Kidney epithelial cell (primary cell): ENCODE measurements around the gene MANBA. TPM values are rescaled to one million over a fixed set of nuclear protein-coding genes. Genes with fewer than 3 reads are reported as not detected.

Experiments used
- DNase-seq: peaks from one replicate; pipeline ENCODE4 v3.0.0-alpha.2; 2010; ENCODE audit warnings: low read depth
- H3K27me3 ChIP-seq: 2 replicates; pipeline ENCODE4 v1.6.0; 2011; ENCODE audit warnings: low read length; ENCODE audit not compliant: control insufficient read depth, insufficient read depth
- H3K36me3 ChIP-seq: 2 replicates; pipeline ENCODE4 v1.5.1; 2011; ENCODE audit warnings: low read length; ENCODE audit not compliant: control insufficient read depth, insufficient read depth
- H3K4me3 ChIP-seq: 2 replicates; pipeline ENCODE4 v1.5.1; 2011; ENCODE audit warnings: low read depth, mild to moderate bottlenecking, control low read depth, low read length
- total RNA-seq: library from RNA; depleted of rRNA; stranded (reverse); fragments of >200 nt; gene quantifications from 2 replicates; pipeline ENCODE4 v1.2.3, GENCODE V29; 2015
- TF ChIP-seq, protein P1 (sequence below): IDR thresholded peaks from 2 replicates; pipeline ENCODE4 v1.5.1; 2011; ENCODE audit warnings: mild to moderate bottlenecking, moderate library complexity, low read length, control low read depth, inconsistent platforms; ENCODE audit not compliant: insufficient read depth, poor library complexity, severe bottlenecking

MANBA gene
- total RNA-seq, 1 donor from 2014 or later, result 14.7 TPM

DNA sequence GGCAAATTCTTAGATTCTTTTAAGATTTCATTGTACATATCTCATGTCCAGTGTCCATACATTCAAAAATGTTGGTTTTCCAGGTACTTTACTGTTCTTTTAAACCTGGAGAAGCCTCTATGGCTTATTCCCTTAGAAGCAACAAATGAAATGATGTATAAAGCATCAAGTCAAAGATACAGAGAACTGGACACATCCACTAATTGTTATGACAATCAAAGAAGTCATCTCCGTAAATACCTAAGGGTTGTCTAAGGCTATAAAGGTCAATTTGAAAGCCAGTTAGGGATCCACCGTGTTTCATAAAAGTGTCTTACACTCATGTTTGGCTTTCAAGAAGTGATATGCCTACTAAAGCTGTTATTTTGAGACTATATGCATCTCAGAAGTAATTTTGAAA is 34.2 kb upstream of the MANBA start:
- Histone ChIP-seq H3K36me3 (peaks cover 2% of the 10 kb centered on the region), H3K4me3 (no peak overlapping the region), H3K27me3 (no peaks in the 10 kb centered on the region)
- DNase-seq, result no peak
- TF ChIP-seq, protein P1, sequence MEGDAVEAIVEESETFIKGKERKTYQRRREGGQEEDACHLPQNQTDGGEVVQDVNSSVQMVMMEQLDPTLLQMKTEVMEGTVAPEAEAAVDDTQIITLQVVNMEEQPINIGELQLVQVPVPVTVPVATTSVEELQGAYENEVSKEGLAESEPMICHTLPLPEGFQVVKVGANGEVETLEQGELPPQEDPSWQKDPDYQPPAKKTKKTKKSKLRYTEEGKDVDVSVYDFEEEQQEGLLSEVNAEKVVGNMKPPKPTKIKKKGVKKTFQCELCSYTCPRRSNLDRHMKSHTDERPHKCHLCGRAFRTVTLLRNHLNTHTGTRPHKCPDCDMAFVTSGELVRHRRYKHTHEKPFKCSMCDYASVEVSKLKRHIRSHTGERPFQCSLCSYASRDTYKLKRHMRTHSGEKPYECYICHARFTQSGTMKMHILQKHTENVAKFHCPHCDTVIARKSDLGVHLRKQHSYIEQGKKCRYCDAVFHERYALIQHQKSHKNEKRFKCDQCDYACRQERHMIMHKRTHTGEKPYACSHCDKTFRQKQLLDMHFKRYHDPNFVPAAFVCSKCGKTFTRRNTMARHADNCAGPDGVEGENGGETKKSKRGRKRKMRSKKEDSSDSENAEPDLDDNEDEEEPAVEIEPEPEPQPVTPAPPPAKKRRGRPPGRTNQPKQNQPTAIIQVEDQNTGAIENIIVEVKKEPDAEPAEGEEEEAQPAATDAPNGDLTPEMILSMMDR, result no peak

DNA sequence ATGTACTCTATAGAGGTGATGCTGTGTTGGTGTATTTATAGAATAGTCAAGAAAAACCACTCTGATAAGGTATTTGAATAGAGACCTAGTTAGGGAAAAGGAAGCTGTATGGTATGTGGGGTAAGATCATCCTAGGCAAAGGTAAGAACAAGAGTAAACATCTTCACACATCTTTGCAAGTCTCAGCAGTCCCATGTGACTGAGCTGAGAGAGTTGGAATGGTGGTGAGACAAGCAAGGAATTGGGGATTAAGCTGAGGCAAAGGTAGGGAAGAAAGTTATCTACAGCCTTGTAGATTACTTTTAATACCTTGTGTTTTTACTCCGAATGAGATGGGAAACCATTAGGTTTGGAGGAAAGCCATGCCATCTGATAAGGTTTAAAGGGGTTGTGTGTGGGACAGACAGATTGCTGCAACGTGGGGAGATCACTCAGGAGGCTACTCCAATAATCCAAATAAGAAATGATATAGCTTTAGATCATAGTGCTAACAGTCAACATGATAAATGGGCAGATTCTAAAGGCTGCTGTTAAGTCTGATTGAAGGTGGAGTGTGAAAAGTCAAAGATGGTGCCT is 31.7 kb upstream of the MANBA start:
- no peaks in the 10 kb centered on the region for H3K27me3 ChIP-seq
- H3K36me3 ChIP-seq, result peaks cover 2% of the 10 kb centered on the region
- no peak overlapping the region for H3K4me3 ChIP-seq
- no peak for DNase-seq
- TF ChIP-seq, protein P1, result no peak

DNA sequence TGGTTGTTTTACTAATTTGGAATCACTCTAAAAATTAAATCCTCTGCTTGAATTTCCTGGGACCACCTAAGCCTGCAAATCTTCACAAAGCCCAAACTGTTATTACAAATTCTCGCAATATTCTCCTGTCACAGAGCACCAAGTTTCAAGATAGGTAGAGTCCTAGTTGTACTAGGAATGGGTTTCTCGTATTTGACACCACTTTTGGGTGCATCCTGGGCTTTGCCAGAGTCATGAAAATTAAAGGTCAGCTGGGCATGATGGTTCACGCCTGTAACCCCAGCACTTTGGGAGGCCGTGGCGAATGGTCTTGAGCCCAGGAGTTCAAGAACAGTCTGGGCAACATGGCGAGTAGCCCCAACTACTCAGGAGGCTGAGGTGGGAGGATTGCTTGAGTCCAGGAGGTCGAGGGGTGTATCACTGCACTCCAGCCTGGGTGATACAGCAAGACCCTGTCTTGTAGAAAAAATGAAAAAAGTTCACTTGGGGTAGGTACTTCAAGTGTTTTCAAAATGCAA is 30.6 kb upstream of the MANBA start:
- no peak for DNase-seq
- no peaks in the 10 kb centered on the region for H3K27me3 ChIP-seq
- TF ChIP-seq, protein P1, result no peak
- H3K36me3 ChIP-seq, result peaks cover 2% of the 10 kb centered on the region
- no peak overlapping the region for H3K4me3 ChIP-seq

DNA sequence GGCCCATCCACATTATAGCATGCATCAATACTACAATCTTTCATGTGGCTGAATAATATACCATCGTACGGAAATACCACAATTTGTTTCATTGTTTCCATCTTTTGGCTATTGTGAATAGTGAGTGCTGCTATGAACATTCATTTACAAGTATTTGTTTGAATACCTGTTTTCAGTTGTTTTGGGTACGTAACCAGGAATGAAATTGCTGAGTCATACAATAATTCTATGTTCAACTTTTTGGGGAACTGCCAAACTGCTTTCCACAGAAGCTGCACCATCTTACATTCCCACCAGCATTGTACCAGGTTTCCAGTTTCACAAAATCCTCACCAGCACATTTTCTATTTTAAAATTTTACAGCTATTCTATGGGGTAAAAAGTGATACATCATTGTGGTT is 28.5 kb upstream of the MANBA start:
- DNase-seq, result no peak
- Histone ChIP-seq H3K36me3 (peaks cover 2% of the 10 kb centered on the region), H3K27me3 (no peaks in the 10 kb centered on the region), H3K4me3 (no peak overlapping the region)
- TF ChIP-seq, protein P1, result no peak

DNA sequence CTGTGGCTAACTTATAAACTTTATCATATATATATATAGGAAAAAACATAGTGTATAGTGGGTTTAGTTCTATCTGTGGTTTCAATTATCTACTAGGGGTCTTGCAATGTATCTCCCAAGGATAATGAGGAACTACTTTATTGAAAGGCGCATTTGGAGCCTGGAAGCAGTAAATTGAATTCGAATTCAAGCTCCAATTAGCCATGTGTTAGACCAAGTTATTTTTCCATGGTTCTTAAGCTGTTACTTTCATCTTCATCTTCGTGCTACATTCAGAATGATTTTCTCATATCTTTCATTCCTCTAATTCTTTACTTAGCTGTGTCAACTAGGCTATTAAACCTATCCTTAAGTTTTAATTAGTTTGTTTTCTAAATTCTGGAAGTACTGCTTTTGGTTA is 27.2 kb upstream of the MANBA start:
- no peak for DNase-seq
- TF ChIP-seq, protein P1, result no peak
- Histone ChIP-seq H3K4me3 (no peak overlapping the region), H3K36me3 (peaks cover 2% of the 10 kb centered on the region), H3K27me3 (no peaks in the 10 kb centered on the region)
